GM19238 (cell line): ENCODE data around the gene UBFD1.
"Not testable (repeated sequence)": the region's sequence is repeated elsewhere in the genome, so short reads cannot be mapped to it uniquely, and the experiment has no call there.

Source experiments
- DNase-seq: peaks from one replicate; pipeline ENCODE4 v3.0.0; 2011; ENCODE audit warnings: low spot score; ENCODE audit not compliant: insufficient read length

Gene UBFD1

DNA sequence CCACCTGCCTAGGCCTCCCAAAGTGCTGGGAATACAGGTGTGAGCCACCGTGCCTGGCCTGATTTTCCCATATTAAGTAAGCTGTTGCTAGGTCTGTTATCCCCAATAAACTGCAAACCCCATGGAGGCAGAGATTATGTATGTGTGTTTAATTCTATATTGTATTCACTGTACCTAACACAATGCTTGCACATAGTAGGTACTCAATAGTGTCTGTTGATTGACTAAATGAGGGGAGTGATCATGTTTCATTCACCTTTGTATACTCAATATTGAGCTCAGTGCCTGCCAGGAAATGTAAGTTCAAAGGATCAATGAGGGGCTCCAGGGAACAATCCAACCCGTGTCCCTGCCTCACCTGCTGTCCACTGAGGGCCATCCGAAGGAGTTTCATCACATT lies 32.6 kb upstream of the UBFD1 start:
- no peak for DNase-seq

DNA sequence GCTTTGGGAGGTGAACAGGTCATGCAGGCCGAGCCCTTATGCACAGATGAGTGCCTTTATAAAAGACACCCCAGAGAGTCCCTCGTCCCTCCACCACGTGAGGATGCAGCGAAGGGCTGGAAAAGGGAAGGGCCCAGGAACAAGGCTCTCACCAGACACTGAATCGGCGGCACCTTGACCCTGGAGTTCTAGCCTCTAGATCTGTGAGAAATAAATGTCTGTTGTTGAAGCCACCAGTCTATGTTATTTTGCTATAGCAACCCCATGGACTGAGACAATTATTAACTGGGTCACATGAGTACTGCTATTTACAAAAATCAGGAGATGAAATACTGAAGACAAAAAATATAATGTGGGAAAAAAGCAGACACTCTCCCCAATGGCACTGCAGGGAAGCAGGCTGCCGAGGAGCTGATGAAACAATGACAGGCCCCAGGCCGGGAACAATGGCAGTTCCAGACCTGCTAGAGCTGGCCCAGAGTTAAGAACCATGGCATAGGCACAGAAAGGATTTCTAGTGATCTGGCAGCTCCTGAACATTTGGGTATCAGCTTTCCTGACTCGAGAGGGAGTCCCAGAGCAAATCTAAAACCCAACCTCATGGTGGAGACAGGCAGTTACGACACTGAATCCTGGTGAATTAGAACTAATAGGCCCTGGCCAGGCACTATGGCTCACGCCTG lies 29.4 kb upstream of the UBFD1 start:
- DNase-seq: no peak

DNA sequence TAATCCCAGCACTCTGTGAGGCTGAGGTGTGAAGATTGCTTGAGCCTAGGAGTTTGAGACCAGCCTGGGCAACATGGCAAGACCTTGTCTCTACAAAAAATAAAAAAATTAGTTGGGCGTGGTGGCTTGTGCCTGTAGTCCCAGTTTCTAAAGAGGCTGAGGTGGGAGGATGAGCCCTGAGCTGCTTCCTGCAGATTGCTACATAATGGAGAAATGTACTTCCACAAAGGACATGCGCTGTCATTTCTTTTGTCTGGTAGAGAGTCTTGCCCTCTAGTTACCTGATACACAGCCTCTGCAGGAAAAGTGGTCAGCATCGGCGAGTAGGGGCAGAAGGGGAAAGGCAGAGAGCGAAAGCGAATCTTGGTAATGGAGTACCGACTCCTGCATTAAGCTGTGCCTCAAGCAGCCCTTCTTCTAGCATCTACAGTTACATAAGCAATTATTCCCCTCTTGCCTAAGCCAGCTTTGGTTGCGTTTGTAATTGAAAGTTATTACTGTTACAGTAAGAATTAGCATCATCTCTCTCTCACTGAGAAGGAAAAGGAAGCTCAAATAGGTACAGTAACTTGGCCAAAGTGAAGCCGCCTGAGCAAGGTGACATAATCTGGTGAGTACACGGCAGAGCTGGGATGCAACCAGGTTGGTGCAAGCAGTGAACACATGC lies 28.8 kb upstream of the UBFD1 start:
- no peak for DNase-seq

DNA sequence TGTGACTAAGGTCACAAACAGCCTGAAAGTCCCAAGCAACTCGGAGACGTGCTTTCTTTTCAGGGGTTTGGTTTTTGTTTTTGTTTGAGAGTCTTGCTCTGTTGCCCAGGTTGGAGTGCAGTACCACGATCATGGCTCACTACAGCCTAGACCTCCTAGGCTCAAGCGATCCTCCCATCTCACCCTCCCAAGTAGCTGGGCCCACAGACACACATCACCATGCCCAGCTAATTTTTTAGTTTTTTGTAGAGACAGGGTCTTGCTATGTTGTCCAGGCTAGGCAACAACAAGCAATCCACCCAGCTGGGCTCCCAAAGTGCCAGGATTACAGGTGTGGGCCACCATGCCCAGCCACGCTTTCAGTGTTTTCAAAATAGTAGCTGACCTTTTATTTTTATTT lies 27.5 kb upstream of the UBFD1 start:
- DNase-seq: no peak

DNA sequence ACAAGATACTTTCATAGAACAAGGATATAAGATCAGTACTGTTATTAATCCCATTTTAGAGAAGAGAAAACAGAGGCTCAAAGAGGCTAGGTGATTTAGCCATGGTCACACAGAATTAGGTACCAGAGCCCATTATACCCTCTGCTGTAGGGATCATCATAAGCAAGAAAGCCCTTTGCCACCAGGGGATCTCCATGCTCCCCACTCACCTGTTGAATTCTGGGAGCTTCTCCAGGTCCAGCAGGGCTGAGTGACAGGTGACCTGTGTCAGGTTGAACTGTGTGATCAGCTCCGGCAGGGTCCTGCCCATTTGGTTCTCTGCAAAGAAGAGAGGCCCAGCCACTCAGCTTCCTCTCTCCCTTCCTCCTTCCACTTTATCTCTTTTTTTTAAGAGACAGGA lies 25.1 kb upstream of the UBFD1 start:
- no peak for DNase-seq

DNA sequence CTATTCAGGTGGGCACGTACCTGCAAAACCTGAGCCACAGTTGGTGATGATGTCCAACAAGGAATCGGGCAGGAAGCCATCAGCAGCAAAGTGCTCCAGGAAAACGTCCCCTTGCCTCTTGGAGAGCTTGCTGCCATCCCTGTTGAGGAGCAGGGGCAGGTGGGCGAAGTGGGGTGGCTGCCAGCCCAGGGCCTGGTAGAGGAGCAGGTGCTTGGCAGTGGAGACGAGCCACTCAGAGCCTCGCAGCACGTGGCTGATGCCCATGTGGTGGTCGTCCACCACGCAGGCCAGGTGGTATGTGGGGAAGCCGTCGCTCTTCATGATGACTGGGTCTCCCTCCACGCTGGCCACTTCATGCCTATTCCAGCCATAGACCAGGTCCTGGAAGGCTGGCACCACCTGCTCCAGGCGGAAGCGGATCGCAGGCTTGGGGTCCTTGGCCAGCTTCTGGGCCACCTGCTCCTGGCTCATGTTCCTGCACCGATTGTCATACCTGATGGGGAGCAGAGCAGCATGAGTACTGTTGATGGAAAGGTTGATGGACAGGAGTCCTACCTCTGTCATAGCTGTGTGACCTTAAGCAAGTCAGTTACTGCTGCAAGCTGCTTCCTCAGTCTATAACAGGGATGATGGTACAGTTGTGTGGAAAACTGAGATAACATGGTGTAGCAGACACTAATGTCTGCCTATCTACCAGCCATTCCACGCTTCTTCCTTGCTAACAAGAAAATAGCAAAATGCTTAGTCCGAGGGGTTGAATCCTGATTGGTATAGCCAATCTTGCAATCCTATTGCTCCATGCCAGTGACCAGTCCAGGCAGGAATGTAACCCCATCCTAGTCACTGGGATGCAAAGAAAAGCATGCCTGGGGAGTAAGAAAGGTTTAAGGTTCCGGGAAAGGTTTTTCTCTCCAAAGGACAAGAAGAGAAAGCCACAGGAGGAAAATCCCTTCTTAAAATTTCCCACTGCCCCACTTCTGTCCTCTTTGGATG lies 22.4 kb upstream of the UBFD1 start:
- DNase-seq: no peak

DNA sequence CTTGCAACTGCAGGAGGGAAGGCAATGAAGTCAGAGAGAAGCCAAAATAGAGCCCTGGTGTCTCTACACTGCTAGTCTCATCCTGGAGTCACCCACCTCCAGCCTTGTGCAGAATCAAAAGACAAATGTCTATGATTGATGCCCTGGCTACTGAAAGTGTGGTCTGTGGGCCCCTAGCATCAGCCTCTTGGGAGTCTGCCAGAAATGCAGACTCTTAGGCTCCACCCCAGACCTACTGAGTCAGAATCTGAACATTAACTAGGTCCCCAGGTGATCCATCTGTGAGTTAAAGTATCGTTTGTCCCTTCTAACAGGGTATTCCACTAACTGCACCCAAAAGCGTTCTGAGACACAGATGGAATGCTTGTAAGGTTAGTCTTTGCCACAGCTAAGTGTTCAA lies 21.6 kb upstream of the UBFD1 start:
- no peak for DNase-seq

DNA sequence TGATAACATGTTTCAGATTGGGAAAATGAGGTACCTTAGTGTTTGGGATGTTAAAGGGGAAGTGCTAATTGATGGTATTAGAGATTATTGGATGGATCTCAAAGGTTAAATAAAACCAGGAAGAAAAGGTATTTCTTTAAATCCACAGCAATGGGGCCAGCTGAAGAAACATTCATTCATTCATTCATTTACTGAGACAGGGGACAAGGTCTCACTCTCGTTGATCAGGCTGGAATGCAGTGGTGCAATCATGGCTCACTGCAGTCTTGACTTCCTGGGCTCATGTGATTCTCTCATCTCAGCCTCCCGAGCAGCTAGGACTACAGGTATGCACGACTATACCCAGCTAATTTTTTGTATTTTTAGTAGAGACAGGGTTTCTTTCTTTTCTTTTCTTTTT lies 20.1 kb upstream of the UBFD1 start:
- DNase-seq: no peak

DNA sequence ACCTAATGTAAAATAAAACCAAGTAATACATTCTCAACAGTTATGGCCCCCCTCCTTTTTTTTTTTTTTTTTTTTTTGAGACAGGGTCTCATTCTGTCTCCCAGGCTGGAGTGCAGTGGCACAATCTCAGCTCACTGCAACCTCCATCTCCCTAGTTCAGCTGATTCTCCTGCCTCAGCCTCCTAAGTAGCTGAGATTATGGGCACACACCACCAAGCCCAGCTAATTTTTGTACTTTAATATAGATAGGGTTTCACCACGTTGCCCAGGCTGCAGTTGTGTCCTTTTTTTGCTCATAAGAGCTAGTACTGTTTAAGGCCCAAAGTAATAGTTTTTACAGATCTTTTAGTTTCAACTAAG lies 18.6 kb upstream of the UBFD1 start:
- no peak for DNase-seq

DNA sequence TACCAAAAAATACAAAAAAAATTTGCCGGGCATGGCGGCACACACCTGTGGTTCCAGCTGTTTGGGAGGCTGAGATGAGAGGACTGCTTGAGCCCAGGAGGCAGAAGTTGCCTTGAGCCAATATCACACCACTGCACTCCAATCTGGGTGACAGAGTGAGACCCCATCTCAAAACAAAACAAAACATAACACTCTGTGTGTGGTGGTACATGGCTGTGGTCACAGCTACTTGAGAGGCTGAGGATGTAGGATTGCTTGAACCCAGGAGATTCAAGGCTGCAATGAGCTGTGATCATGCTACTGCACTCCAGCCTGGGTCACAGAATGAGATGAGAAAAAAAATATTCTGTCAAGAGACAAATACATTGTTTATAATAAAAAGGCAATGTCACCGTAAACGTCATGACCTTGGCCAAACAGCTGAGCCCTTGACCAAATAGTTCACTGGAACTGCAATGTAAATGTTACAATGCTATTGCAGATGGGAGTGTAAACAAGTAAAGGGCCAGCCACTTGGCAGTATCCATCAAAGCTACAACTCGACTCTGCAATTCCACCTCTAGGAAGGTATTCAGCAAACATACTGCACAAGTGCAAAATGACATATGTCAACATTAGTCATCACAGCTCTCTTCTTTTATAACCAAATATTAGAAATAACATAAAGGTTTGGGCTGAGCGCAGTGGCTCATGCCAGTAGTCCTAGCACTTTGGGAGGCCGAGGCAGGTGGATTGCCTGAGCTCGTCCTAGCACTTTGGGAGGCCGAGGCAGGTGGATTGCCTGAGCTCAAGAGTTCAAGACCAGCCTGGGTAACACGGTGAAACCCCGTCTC lies 17.3 kb upstream of the UBFD1 start:
- no peak for DNase-seq

DNA sequence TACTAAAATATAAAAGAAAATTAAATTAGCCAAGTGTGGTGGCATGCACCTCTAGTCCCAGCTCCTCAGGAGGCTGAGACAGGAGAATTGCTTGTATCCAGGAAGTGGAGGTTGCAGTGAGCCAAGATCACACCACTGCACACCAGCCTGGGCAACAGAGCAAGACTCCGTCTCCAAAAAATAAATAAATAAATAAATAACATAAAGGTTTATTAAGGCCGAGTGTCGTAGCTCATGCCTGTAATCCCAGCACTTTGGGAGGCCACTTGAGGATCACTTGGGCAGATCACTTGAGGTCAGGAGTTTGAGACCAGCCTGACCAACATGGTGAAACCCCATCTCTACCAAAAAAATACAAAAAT lies 16.7 kb upstream of the UBFD1 start:
- not testable (repeated sequence) for DNase-seq

DNA sequence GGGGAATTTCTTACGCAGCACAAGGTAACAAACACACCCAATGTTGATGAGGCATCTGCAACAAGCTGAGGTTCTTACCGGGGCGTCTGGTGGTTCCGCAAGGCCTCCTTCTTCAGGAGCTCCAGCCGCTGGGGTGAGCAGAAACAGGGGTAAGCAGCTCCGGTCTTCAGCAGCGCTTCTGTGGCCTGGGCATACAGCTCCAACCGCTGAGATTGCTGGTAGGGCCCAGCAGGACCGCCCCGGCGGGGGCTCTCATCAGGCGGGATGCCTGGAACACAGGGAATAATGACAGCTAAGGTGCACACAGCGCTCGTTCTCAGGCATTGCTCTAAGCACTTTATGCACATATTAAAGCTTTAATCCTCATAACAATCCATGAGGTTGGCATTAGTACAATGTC lies 13.1 kb upstream of the UBFD1 start:
- DNase-seq: no peak

DNA sequence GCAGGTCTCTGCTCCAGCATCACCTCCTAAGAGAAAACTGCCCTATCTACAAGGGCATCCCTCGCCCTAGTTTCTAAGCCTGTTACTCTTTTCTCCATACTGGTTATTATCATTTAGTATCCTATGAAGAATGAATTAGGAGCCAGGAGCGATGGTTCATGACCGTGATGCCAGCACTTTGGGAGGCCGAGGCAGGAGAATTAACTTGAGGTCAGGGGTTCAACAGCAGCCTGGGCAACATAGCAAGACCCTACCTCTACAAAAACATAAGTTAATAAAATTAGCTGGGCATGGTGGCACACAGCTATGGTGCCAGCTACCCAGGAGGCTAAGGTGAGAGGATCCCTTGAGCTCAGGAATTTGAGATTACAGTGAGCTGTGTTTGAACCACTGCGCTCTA lies 7.6 kb upstream of the UBFD1 start:
- DNase-seq: no peak

DNA sequence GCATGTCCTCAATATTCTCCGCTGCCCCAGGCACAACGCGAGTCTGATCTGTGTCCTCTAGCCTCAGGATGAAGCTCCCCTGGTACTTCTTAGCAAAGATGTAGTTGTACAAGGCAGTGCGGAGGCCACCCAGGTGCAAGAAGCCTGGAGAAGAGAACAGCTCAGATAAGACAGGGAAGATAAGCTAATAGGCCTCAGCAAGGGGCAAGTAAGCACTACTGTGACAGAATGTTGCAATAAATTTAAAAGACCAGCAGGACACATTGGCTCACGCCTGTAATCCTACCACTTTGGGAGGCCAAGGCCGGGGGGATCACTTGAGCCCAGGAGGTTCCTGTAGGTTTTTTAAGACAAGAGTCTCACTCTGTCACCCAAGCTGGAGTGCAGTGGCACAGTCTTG lies 5.4 kb upstream of the UBFD1 start:
- no peak for DNase-seq

DNA sequence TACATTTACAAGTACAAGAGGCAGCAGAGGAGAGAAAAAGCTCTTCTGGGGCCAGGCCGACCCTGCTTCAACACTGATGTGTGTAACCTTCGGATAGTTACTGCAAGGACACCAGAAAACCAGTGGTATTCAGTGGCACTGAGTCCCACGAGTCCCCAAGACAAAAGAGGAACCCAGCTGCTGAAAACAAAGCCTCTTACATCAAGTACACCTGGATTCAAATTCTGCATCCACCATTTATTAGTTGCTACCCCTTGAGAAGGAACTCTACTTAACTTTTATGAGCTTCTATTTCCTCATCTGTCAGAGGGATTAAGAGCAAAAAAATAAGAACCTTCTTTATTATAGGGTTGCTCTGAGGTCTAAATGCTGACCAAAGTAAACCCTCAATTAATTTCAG lies 3.0 kb upstream of the UBFD1 start:
- DNase-seq: no peak

DNA sequence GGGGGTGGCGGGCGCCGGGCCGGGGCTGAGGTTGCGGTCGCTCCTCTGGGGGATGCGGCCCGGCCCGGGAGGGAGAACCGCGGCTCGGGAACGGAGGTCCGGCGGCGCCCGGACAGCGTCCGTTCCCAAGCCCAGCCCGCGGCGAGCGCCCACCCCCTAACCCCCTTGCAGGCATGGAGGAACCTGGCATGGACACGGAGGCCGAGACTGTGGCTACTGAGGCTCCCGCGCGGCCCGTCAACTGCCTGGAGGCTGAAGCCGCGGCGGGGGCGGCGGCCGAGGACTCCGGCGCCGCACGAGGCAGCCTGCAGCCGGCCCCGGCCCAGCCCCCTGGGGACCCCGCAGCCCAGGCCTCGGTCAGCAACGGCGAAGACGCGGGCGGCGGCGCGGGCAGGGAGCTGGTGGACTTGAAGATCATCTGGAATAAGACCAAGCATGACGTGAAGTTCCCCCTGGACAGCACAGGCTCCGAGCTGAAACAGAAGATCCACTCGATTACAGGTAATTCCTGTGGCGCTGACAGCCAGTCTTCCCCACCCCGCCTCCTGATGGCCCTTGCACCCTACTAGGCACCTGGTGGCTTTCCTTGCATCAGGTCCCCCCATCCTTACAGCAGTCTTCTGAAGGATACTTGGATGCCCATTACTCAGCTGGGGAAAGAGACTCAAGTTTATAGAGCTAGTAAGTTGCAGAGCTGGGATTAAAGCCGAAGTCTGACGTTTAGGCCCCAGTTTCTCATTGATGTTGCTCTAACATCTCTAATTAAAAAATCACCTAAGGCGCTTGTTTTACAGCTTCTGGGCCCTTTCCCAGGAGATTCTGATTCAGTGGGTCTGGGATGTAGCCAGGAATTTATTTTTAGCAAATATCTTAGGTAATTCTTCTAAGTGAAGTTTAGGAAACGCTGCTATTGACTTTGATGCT lies 514 bp downstream of the UBFD1 start:
- DNase-seq: no peak

DNA sequence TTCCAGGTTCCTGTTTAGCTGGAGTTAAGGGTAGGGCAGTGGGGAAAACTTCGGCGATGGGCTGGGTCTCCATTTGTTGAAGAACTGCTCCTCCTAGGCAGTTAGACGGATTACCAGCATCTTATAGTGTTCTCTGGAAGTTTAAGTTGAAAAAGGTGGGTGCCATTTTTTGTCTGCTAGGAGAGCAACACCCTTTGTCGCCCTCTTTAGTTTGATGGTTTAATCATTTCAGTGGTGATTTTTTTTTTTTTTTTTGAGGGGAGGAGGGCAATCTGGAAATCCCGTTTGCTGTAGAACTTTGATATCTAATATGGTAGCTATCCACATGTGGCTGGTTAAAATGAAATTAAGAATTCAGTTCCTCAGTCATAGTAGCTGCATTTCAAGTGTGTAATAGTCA lies 4.1 kb downstream of the UBFD1 start:
- no peak for DNase-seq

DNA sequence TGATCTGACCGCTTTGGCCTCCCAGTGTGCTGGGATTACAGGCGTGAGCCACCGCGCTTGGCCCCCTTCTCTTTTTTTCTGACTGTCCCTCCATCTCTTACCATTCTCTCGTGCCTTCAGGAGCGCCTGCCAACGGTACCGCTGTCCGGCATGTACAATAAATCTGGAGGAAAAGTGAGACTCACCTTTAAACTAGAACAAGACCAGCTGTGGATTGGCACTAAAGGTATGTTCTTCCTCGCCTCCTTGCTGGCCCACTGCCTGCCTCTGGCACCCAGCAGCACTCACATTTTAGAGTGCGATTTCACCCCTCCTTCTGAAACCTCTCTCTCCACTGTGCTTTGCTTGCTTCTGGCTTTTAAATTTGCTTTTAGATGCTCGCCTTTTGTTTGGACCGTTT lies 5.0 kb downstream of the UBFD1 start:
- DNase-seq: no peak

DNA sequence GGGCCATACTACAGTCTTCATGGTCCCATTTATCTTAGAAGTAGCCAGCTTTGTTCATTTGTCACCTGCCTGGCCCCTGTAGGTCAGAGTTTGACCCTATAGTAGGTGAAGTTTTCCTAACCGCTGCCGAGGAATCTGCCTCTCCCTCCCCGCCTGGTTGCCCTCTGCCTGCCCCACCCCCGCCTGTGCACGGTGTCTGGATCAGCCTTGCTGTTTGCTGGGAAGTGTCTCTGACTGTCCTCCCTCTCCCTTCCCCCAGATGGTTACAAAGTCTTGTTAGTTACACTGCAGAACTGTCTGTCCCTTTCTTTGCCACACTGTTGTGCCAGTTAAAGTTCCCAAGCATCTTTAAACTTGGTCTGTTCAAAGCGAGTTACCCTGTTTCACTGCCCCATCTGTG lies 5.7 kb downstream of the UBFD1 start:
- no peak for DNase-seq

DNA sequence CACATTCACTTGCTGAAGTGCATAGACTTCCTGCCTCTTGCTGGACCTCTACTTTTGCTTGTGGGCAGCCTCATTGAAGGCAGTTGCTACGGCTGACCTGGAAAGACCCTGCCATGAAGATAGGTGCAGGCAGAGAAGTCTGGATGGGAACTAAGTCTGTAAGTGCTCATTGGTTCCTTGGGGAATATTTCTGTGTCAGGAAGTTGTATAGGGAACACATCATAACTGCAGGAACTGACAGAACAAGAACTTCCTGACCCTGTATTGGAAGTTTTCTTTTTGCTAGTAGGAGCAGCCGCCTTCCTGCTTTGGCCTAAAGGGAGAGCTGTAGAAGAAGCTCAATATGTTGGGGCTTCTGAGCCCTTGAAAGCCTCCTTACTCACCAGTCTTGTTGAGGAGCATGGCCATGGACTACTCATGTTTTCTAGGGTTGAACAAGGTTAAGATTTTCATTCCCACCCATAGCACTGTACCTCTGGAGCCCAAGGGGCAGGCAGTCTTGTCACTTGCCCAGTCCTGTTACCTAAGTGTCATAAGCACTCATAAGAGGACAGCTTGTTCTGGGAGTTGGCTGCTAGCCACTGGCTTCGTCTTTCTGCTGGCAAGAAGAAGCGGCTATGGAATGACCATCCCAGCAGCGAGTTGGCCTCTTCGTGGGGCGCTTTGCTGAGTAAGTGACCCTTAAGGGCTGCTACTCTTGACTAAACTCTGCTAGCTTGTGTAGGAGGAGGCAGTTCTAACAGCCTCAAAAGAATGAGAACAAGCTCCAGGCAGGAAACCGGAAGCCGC lies 7.2 kb downstream of the UBFD1 start:
- no peak for DNase-seq
